Measurements from ENCODE around the gene PRODH. TPM values are rescaled to one million over a fixed set of nuclear protein-coding genes. Genes with fewer than 3 reads are reported as not detected.
"Not testable (repeated sequence)": the region's sequence is repeated elsewhere in the genome, so short reads cannot be mapped to it uniquely, and the experiment has no call there.

Gene PRODH
- total RNA-seq, 4 donors from 2014 or later = 32.9 to 84.2 (median 65.0) TPM

- Histone ChIP-seq H3K4me3 (peak overlapping the region; percentile 79), H3K27me3 (peaks cover 16% of the 10 kb centered on the region), H3K27ac (no peak overlapping the region), H3K36me3 (no peaks in the 10 kb centered on the region), H3K4me1 (peaks cover 13% of the 10 kb centered on the region), H3K9me3 (no peaks in the 10 kb centered on the region)
- no peak for DNase-seq (ENCODE audit: low spot score in 2 of 2)
- WGBS = under 1% methylated on average over 21 of the region's 94 CpGs
- TF ChIP-seq EP300 (IDR thresholded peaks at IDR 0.05) (no peak), CTCF (IDR thresholded peaks at IDR 0.05) (peak in 1 of 2 donors; percentile 19)
Measured at GRCh38 chr22:18970176-18970947, 34.3 kb upstream of the PRODH start.

GRCh38 chr22:18969158-18969942, 33.3 kb upstream of the PRODH start:
- Histone ChIP-seq H3K4me1 (peaks cover 13% of the 10 kb centered on the region), H3K27me3 (peaks cover 16% of the 10 kb centered on the region)
- not testable (repeated sequence) for H3K9me3 ChIP-seq; DNase-seq (ENCODE audit: low spot score in 2 of 2); H3K36me3 ChIP-seq; H3K4me3 ChIP-seq; H3K27ac ChIP-seq
- 54% methylated on average over 12 of the region's 14 CpGs for WGBS

GRCh38 chr22:18968011-18968749, 32.1 kb upstream of the PRODH start:
- no peak overlapping the region for H3K27ac ChIP-seq
- TF ChIP-seq CTCF (IDR thresholded peaks at IDR 0.05) (no peak), POLR2AphosphoS5 (IDR thresholded peaks at IDR 0.05) (no peak), EP300 (IDR thresholded peaks at IDR 0.05) (no peak), POLR2A (IDR thresholded peaks at IDR 0.05) (no peak)
- no peak overlapping the region for H3K4me3 ChIP-seq
- H3K27me3 ChIP-seq = peaks cover 16% of the 10 kb centered on the region
- no peaks in the 10 kb centered on the region for H3K9me3 ChIP-seq
- no peaks in the 10 kb centered on the region for H3K36me3 ChIP-seq
- peak in 1 of 2 donors; percentile 57 for DNase-seq (ENCODE audit: low spot score in 2 of 2)
- WGBS = 70% methylated on average over 10 of the region's 20 CpGs
- H3K4me1 ChIP-seq = peaks cover 13% of the 10 kb centered on the region

GRCh38 chr22:18967391-18968010, 31.4 kb upstream of the PRODH start:
- H3K36me3 ChIP-seq, H3K9me3 ChIP-seq, H3K27ac ChIP-seq, H3K4me3 ChIP-seq: not testable (repeated sequence)
- Histone ChIP-seq H3K4me1 (peaks cover 13% of the 10 kb centered on the region), H3K27me3 (peaks cover 16% of the 10 kb centered on the region)
- 80% methylated on average over 1 of the region's 14 CpGs for WGBS
- peak in 1 of 2 donors; percentile 61 for DNase-seq (ENCODE audit: low spot score in 2 of 2)

- no peak overlapping the region for H3K4me3 ChIP-seq
- TF ChIP-seq POLR2AphosphoS5 (IDR thresholded peaks at IDR 0.05) = no peak
- TF ChIP-seq POLR2A (IDR thresholded peaks at IDR 0.05) = no peak
- no peak for TF ChIP-seq EP300 (IDR thresholded peaks at IDR 0.05)
- TF ChIP-seq CTCF (IDR thresholded peaks at IDR 0.05) = no peak
- no peaks in the 10 kb centered on the region for H3K9me3 ChIP-seq
- DNase-seq (ENCODE audit: low spot score in 2 of 2) = no peak
- H3K27me3 ChIP-seq = peaks cover 16% of the 10 kb centered on the region
- H3K36me3 ChIP-seq = no peaks in the 10 kb centered on the region
- peaks cover 13% of the 10 kb centered on the region for H3K4me1 ChIP-seq
- WGBS = 39% methylated on average over 6 of the region's 7 CpGs
- no peak overlapping the region for H3K27ac ChIP-seq
Measured at GRCh38 chr22:18966748-18967147, 30.7 kb upstream of the PRODH start.

Measured in suprapubic skin (tissue), 4 donors.